Embryonic facial prominence (tissue), 1 donor: ENCODE results near the gene NCS1.

Source experiments
- DNase-seq: peaks from one replicate; pipeline ENCODE4 v3.0.0-alpha.2; 2016; ENCODE audit errors: extremely low spot score

Gene NCS1

GRCh38 chr9:130147910-130148309 is 24.3 kb upstream of the NCS1 start:
- no peak for DNase-seq

- DNase-seq, result no peak
Measured at GRCh38 chr9:130149031-130149430, 23.2 kb upstream of the NCS1 start.

DNA sequence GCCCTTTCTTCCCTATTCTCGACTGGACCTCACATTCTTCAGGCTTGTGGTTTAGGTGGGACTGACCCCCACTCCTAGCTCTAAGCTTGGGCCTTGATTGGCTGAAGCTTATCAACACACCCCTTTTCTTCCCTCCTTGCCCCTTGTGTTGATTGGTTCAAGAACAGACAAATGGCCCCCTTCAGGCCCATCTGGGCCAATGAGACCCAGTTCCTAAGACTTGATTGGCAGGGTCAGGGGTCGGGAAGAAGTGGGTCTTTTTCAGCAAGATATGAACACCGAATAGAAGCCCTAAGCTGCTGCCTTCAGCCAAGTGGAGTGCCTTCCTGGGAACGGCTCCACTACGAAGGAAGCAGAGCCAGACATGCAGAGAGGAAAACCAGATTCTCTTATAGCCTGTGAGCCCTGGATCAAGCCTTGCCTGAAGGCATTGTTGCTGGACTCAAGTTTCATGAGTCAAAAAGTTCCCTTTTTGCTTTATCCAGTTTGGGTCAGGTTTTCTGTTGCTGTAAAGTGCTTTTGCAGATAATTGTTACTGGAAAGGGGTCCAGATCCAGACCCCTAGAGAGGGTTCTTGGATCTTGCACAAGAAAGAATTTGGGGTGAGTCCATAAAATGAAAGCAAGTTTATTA is 22.4 kb upstream of the NCS1 start:
- no peak for DNase-seq

GRCh38 chr9:130150779-130151382 is 21.3 kb upstream of the NCS1 start:
- no peak for DNase-seq

DNA sequence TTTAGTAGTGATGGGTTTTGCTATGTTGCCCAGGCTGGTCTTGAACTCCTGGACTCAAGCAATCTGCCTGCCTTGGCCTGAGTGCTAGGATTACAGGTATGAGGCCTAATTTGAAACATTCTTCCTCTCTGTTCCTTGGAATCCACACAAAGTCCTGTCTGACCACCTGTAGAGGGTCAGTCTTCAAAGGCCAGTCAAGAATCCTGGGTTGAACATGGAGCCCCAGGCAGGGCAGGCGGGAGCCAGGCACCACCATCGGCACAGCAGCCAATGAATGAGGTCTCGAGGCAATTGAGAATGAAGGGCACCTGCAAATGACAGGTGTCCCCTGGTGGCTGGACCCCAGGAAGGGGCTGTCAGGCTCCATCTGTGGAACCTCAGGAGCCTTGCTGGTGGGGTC is 17.4 kb upstream of the NCS1 start:
- DNase-seq, result no peak

GRCh38 chr9:130155647-130156046 is 16.6 kb upstream of the NCS1 start:
- DNase-seq, result no peak

DNA sequence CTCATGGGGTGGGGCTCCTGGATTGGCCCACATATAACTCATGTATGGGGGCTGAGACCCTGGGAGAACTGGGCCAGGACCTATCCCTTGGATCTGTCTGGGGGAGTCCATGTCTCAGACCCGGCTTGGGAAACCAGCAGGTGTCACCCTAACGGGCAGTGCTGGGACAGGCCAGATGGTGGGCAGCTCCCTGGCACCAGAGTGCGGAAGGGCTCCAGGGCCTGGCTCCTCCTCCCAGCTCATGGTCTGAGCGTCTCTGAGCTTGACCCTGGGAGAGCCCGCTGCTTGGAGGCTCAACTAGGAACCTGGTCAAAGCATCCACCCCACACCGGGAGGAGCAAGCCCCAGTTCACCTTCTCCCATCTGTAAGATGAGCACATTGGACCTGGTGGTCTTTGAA is 15.5 kb upstream of the NCS1 start:
- DNase-seq, result no peak

- no peak for DNase-seq
Measured at GRCh38 chr9:130157079-130157478, 15.1 kb upstream of the NCS1 start.

GRCh38 chr9:130158001-130158400 is 14.2 kb upstream of the NCS1 start:
- no peak for DNase-seq

GRCh38 chr9:130159057-130159456 is 13.1 kb upstream of the NCS1 start:
- no peak for DNase-seq

- no peak for DNase-seq
Measured at GRCh38 chr9:130159915-130160670, 12.1 kb upstream of the NCS1 start.

DNA sequence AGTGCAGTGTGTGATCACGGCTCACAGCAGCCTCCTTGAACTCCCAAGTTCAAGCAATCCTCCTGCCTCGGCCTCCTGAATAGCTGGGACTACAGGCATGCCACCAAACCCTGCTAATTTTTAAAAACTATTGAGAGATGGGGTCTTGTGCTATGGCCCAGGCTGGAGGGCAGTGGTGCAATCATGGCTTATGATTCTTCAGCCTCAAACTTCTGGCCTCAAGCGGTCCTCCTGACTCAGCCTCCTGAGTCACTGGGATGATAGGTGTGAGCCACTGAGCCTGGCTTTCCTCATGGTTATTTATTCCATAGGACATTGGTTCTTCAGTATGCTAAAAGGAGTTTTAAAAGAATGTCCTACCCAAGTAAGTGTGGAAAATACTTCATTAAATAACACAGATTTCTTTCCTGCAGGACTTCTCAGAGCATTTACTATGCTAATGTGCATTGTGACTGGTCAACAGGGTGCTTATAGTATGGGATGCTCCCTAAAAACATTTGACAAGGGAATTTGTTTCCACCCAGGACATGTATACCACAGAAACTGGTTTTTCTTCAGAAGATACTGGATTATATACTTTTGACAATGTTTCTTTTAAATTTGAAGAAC is 11.2 kb upstream of the NCS1 start:
- DNase-seq, result no peak

DNA sequence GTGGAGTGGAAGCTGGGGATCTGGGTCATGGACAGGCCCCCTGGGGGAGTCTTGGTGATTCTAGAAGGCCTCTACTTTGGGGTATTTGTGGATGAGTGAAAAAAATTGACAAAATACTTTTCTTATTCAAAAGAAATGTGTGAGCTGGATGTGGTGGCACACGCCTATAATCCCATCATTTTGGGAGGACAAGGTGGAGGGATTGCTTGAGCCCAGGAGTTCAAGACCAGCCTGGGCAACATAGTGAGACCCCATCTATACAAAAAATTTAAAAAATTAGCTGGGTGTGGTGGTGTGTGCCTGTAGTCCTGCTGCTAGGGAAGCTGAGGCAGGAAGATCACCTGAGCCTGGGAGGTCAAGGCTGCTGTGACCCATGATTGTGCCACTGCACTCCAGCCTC is 6.6 kb upstream of the NCS1 start:
- DNase-seq, result no peak

- DNase-seq, result no peak
Measured at GRCh38 chr9:130166399-130166798, 5.8 kb upstream of the NCS1 start.

- no peak for DNase-seq
Measured at GRCh38 chr9:130167927-130168326, 4.3 kb upstream of the NCS1 start.

GRCh38 chr9:130171226-130172148 is 717 bp upstream of the NCS1 start:
- no peak for DNase-seq

DNA sequence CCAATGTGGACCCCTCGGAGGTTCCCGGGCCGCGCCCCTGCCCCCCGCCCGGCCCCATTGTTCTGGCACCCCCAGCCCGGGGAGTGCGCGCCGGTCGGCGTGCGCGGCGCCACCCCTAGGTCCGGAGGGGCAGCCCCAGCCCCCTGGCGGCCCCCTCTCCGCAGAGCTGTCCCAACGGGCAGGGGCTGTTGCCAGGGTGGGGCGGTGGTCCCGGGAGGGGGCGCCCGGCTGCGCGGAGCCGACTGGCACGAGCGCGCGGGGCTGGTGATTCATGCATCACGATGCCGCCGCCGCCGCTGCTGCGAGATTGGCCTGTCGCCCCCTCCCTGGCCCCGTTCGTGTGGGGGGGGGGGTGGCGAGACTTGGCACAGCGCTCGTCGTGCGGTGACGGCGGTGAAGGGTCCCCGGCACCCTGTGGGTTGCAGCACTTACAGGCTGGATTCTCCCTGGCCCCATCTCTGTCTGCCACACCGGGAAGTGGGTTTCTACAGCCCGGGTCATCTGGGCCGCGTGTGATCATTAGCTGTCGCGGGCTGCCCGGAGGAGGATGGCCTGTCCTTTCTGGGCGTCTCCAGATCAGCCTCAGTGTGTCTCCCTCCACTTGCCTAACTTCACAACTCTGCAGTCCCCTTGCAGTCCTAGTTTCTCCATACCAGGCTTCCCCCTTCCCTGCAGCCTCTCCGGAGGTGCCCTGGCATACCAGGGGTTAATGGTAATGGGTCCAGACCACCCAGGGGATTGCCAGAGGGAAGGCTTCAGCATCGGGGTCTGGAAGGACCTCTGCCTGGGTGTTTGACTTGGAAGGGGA is 858 bp downstream of the NCS1 start:
- DNase-seq, result no peak

DNA sequence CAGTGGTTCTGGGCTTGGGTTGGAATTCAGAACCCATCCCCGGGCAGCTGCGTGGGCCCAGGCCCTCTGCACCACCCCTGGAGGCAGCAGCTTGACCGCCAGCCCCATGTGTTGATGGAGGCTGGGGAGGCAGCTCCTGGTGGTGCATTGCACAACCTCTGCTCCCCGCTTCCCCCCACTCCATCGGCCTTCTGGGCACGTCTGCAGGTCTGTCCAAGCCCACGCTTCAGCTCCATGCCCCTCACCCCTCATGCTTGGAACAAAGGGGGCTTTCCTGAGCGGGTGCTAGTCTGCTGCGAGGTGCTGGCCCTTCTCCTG is 1.4 kb downstream of the NCS1 start:
- no peak for DNase-seq

DNA sequence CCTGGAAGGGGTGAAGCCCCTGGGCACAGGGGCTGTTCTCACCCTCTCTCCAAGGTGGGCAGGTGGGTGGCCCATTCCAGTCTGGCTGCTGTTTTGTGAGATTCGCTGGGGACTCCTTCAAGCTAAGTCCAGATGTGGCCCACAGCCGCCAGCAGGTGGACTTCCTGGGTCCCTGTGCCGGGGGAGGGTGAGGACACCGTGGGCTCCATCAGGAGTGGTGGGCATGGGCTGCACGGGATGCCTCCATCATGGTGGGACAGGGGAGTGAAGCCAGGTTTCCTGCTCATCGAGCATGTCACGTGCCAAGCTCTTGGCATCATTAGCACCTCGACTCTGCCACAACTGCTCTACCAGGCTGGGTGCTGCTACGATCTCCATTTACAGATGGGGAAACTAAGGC is 1.8 kb downstream of the NCS1 start:
- no peak for DNase-seq

DNA sequence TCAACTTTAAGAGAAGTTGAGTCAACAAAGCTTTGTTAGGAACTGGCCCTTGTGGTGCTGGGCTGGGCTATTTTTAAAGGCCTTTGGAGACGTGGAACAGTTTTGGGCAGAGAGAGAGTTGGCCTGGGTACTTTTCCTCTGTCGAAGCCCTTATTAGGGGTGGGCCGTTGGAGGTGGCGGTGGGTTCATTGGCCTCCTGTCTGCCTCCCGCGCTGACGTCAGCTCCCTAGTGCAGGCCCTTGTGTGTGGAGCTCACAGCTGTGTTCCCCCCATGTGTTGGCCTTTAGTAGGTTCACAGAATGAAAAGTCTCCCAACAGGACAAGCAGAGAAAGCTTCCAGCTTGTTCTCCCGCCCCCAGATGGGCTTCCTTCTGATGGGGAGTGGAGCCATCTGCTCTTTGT is 2.7 kb downstream of the NCS1 start:
- no peak for DNase-seq

- DNase-seq, result no peak
Measured at GRCh38 chr9:130175355-130175754, 3.2 kb downstream of the NCS1 start.
